HG03139 (cell line): ENCODE results near the gene C6orf15.

ENCODE experiments used
- ATAC-seq: cut with Tn5 transposase; IDR thresholded peaks from one replicate; pipeline ENCODE4 v1.9.1; 2021; ENCODE audit not compliant: unreplicated experiment

The C6orf15 gene

DNA sequence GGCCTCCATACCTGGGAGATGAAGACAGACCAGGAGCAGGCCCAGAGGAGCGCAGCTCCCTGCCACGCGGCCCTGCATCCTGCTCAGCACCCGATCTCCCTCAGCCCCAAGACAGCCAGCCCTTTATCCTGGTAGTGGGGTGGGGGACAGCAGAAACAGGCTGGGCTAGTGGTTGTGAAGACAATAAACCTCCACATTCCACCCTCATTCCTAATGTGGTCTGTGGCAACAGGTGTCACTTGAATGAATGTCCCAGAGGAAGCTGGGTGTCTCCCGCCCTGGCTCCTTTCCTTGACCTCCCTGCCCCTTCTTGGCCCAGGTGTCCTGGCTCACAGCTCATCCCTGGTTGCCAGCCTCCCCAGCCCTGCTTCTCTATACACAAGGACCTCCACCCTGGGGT is at the start of gene C6orf15:
TSS of gene C6orf15 (minus strand) at position 98 of the 400 bp plus-strand sequence. CDS start at position 78, 20 bp downstream.
- no peak for ATAC-seq

DNA sequence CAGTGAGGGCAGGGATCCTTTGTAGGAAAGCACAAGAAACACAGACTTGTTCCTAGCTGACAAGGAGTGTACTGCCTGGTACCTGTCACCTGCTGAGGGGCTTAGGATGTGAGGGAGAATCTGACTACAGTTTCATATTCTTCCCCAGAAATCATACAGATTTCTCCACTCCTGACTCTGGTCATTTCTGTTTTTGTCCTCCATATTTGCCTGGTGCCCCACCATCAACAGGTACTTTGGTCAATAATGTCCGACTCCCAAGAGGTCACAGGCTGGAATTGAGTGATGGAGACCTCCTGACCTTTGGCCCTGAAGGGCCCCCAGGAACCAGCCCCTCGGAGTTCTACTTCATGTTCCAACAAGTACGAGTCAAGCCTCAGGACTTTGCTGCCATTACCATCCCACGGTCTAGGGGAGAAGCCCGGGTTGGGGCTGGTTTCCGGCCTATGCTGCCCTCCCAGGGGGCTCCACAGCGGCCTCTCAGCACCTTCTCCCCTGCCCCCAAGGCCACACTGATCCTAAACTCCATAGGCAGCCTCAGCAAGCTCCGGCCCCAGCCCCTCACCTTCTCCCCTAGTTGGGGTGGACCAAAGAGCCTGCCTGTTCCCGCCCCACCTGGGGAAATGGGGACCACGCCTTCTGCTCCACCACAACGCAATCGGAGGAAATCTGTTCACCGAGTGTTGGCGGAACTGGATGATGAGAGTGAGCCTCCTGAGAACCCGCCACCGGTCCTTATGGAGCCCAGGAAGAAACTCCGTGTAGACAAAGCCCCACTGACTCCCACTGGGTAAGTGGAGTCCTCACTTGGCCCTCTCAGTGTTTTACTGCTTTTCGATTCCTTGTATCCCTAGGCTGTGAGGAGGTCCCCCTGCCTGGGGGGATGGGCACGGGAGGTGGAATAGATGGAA is 49.1 kb upstream of the C6orf15 start:
- no peak for ATAC-seq

DNA sequence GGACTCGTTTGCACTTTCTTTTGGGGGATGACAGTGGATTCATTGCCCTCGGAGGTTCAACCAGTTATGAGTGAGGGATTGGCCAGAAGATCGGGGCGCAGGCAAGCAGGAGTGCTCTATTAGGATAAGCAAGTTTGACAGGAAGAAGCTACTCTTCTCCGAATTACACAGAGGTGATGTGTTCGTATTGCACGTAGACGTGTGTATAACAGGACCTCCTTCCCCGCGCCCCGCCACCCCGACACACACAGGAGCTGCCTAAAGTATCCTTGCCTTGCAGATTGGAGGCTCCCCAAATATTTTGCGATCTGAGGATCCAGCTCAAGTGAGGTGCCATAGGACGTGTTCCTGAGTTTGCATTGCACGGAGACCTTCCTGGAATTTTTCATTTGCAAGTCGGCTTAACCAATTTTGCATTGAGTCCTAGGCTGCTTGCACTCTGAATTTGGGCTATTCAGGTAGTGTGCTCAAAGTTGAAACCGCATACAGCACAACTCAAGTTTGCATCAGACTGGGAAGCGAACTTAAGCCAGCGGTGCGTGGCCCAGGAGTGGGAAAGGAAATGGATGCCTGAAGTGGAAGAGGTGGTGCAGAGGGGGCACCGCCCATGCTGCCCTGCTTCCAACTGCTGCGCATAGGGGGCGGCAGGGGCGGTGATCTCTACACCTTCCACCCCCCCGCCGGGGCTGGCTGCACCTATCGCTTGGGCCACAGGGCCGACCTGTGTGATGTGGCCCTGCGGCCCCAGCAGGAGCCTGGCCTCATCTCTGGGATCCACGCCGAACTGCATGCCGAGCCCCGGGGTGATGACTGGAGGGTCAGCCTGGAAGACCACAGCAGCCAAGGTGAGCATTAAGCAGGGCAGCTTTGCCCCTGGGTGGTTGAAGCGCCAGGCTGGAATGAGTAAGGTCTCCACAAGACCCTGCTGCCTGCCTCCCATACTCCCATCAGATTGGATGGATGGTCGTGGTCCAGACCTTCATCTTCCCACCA is 46.8 kb upstream of the C6orf15 start:
- no peak for ATAC-seq

DNA sequence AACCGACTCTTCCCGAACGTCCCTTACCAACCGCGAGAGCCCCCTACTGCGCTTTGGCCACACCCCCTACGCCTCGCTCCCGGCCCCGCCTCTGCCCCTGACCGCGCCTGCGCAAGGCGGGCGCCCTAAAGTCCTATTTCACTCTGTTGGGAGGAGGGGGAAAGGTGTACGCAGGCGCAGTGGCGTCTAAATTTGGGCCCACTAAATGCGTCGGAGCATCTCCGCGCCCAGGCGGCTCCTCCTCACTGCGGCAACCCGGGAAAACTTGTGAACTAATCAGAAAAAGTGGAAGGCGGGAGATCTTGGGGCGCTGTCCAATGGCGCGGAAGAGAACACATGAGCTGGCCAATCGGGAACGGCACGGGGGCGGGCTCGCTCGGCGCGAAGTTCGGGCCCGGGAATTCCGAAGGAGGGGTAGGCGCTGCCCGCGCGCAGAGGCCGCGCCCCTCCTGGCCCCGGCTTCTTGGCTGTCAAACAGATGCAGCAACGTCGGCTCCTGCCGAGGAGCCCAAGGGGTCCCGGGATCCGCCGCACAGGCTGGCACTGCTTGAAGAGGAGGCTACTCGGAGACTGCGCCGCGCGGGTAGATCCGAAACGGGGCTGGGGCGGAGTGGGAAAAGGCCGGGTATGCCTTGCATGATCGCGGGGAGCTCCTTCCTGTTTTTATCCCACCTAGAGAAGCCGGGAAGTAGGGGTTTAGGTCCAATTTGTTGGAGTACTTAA is 45.9 kb upstream of the C6orf15 start, which contains the start of gene TCF19:
TSS of gene TCF19 (plus strand) at position 450 of the 723 bp plus-strand sequence. CDS start 881 bp downstream, outside the sequence.
- ATAC-seq, result peak; percentile 81

DNA sequence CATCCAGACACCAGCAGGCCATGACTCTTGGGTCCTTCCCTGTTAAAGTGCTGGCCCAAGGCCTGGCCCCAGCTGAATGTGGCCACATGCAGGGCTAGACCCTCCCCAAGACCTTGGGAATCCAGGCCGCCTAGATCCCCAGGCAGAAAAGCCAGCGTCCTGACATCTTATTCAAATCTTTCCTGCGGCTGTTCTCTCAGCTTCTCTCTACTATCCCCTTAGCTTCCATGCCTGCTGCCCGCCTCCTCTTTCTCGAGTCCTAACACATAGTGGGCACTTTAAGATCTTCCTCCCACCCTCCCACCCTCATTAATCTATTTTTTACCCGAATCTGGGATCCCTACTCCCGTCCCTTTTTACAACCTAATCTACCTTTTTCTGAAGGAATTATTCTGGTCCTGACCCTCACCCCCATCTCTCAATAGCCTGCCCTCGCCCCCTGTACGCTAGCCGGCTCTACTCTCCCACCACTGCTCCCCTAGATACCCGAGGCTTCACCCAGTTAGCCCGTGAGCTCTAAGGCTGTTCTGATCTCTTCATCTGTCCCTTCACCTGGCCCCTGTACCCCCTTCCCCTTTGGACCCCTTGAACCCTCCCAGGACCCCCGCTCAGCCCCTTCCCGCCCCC is 45.3 kb upstream of the C6orf15 start, which contains the start of gene CCHCR1:
TSS of gene CCHCR1 (minus strand) at position 290 of the 627 bp plus-strand sequence. CDS start at position 88, 202 bp downstream.
- no peak for ATAC-seq

DNA sequence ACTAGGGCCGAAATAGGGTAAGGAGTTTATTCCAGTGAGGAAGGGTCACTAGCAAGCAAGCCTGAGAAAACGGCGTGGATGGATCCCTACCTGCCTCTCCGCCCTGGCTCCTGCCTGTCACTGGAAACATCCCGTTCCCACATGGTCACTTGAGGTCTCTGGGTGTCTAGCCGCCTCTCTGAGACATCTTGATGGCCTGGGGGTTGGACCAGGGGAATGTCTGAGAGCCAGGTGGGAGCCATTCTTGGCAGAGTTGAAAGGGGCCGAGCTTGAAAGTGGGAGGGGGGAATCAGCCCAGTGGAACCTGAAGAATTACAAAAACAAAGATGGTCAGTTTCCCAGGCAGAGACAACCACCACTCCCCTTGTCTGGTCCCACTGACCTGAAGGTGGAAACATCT is 44.3 kb upstream of the C6orf15 start:
- ATAC-seq, result no peak

DNA sequence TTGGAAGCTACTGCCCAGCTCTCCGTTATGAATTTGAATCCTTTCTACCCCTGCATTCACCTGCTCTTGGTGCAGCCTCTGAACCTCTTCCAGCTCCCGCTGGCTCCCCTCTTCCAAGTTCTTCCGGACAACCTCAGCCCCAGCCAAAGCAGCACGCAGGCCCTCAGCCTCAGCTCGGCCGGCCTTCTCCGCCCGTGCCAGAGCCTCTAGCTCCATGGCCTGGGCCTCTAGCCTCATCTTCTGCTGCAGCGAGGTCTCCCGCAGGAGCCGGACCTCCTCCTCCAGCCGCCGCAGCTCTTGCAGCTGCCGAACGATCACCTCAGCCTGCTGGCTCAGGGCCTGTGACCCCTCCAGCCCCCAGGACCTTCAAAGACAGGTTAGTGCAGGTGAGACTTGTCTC is 42.1 kb upstream of the C6orf15 start:
- no peak for ATAC-seq

DNA sequence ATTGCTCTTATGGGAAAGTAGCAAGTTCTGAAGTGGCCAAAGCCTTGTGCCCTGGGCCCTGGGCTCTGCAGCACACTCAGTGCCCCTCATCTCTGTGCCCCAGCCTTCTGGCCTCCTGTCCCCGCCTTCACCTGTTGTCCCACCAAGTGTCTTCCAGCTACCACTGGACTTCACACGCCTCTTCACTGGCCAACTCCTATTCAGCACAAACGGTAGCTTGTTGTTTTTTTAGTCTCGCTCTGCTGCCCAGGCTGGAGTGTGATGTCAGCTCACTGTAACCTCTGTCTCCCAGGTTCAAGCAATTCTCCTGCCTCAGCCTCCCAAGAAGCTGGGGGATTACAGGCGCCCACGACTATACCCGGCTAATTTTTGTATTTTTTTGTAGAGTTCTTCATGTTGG is 40.4 kb upstream of the C6orf15 start:
- ATAC-seq, result no peak

DNA sequence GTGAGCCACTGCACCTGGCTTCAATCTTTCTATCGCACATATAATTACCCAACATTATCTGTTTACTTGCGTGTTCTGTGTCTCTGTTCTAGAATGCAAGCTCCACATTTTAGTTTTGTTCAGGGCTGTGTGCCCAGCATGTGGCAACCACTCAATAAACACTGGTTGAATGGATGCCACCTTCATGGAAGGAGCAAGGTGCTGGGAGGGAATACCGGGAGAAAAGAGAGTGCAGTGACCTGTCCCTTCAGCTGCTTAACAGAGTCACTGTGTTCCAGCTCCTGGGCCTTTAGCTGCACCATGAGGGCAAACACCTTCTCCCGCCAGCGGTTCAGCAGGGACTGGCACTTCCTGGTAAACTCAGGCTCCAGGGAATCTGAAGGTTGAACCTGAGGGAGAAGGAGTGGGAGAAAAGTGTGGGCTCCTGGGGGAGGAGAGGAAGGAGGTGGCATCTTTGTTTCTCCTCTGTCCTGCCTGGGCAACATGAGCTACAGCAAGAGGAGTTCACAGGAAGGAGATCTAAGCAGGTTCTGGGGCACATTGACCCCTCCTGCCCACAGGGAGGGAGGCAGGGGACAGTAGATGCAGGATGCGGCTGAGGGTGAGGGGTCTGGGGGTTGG is 37.6 kb upstream of the C6orf15 start:
- ATAC-seq, result no peak

DNA sequence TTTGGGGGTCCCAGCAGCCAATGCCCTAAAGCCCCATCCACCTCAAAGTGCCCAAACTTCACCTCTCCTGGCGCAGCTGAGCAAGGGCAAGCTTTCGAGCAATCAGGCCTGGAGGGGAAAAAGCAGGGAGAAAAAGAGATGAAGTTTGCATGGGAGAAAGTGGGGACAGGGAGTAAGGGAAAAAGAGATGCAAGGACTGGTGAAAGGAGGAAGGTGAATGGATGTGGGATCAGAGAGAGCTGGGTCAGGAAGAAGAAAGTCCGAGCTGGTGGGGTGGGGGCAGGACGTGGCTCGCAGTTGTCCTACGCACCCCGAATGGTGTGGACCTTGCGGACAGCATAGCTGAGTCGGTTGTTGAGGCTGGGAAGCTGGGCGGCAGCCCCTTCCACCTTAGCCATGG is 33.0 kb upstream of the C6orf15 start:
- ATAC-seq, result no peak

DNA sequence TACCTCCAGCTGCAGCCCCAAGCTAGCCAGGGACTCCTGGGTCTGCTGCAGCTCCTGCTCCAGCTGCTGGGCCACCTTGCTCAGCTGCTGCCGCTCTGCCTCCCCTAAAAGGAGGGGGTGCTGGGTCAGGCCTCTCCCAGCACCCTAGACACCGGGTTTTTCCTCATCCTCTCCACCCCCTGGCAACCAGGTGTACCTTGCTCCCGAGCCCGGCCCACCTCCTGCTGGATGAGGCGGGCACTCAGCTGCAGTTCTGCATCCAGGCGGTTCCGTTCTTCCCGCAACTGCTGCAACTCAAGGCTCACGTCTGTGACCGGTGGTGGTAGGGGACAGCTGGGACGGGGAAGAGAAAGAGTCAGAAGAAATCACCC is 32.6 kb upstream of the C6orf15 start:
- ATAC-seq, result no peak

DNA sequence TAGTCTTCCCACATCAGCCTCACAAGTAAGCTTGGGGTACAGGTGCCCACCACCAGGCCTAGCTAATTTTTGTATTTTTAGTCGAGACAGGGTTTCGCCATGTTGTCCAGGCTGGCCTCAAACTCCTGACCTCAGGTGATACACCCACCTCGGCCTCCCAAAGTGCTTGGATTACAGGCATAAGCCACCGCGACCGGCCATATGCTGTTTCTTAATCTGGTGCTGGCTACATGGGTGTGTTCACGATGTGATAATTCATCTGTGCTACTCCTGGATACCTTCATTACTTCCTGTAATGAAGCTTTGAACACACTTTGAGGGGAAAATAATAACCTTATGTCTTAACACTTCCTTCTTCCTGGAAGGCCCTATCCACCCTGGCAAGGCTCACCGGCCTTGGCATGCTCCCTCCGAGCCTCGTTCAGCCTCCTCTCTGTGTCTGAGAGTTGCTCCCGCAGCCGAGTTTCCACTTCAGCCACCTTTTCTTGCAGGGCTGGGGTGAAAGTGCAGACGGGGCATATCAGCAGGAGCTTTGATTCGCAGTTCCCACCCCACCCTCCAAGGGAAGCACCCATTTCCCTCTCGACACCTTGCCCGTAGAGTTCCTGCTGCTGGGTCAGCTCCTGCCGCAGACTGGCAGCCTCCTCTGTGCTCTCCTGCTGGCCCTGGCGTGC is 32.1 kb upstream of the C6orf15 start:
- ATAC-seq, result no peak

DNA sequence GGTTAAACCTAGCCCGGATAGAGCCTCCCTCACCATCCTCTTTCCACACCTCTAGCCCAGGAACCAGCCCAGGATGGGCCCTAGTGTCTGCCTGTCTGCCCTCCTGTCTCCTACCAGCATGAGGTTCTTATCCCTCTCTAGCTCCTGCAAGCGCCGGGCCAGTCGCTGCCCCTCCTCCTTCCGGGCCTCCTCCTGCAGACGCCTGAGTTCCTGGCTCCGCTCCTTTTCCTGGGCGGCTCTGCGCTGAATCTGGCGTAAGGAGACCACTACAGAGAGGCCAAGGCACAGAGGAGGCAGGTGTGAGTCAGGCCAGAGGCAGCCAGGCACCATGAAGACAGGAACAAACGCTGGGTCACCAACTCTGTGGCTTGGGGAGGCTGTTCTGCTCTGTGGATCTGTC is 30.8 kb upstream of the C6orf15 start:
- ATAC-seq, result no peak

DNA sequence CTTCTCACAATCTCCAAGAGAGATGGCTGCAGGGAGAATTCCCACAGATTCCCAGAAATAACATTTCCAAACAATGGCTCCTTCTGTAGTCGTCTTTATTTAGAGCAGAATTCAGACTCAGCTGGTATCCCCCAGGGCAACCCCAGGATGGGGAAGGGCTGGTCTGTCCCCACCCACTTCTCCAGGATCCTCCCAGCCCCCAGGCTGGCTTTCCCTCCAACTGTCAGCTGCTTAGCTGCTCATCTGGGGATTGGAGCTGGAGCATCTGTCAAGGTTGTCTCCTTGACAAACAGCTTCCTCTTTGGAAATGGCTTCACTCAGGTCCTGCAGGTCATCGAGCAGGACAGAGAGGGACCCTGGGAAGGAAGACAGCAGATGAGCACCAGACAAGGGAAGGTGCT is 30.0 kb upstream of the C6orf15 start:
- ATAC-seq, result no peak

DNA sequence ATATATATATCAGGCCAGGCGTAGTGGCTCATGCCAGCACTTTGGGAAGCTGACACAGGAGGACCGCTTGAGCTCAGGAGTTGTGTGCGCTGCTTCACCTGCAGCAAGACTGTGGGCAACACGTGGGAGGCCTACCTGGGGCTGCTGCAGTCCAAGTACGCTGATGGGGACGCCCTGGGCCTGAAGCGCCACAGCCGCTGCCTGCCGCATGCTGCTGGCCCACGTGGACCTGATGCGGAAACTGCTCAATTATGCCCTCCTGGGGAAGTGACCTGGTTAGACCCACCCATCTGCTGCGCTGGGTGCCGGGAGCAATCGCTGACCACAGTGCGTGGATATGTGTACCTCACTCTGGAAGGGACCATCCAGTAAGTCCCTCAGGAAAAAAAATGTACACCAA is 28.3 kb upstream of the C6orf15 start:
- no peak for ATAC-seq

DNA sequence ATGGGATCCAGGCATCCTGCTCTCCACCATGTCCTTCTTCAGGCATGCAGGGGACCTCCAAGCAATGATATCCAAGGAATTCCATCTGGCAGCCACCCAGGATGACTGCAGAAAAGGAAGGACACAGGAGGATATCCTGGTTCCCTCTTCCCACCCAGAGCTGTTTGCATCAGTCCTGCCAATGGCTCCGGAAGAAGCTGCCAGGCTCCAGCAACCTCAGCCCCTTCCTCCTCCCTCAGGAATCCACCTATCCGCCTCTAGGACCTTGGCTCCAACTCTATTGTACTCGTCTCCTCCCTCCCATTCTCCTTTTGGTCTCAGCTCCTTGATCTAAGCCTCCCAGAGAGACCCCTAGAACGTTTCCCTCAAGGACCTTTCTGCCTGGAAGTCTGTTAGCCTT is 27.2 kb upstream of the C6orf15 start:
- no peak for ATAC-seq

DNA sequence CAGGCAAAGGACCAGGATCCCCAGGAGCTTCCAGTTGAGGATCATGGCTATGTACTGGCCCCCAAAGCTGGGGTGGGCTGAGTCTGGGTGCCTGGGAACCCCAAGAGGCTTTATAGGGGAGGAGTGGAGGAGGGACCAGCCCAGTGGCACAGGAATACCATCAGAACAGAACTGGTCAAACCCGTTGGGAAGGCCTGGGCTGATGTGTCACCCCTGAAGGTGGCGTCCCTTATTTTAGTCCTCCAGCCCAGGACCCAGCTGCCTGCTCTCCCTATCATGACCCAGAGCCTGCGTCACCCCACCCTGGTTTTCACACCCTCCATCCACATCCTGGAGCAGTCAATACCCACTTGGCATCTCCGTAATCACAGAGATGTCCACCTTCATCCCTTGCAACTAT is 26.6 kb upstream of the C6orf15 start, which contains the start of gene PSORS1C2:
TSS of gene PSORS1C2 (minus strand) at position 85 of the 400 bp plus-strand sequence. CDS start at position 45, 40 bp downstream.
- no peak for ATAC-seq

DNA sequence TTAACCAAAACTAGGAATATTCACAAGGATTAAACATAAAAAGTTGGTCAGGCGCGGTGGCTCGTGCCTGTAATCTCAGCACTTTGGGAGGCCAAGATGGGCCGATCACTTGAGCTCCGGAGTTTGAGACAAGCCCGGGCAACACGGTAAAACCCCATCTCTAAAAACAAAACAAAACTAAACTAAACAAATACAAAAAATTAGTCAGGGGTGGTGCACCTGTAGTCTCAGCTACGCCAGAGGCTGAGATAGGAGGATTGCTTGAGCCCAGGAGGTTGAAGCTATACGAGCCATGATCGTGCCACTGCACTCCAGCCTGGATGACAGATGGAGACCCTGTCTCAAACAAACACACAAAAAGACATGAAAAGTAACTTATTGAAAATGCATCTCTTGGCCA is 23.3 kb upstream of the C6orf15 start:
- ATAC-seq, result no peak

DNA sequence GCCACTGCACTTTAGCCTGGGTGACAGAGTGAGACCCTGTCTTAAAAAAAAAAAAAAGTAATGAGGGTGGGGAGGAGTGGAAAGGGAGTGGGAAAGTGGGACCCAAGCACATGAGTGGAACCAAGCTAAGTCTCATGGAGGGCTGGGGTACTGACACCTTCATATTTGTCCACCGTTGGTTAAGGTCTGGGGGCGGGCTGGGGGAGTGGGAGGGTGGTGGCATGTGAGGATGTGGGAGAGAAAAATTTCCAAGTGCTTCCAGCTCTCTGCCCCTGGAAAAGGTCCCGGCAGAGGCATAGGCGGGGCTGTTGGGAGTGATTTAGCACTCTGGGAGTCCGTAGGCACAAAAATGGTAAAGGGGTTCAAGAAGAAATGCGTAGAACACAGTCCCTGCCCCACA is 20.4 kb upstream of the C6orf15 start:
- ATAC-seq, result no peak
